K562 (cell line): ENCODE data around the gene NAGLU. TPM values are rescaled to one million over a fixed set of nuclear protein-coding genes. Genes with fewer than 3 reads are reported as not detected.
"Not testable (repeated sequence)": the region's sequence is repeated elsewhere in the genome, so short reads cannot be mapped to it uniquely, and the experiment has no call there.

Source experiments
- ATAC-seq: fragments of 200-7000 bp; cut with Tn5 transposase; 3 replicates; pipeline ENCODE4 v1.9.1; 2020; ENCODE audit warnings: moderate library complexity
- BruUV-seq: library from RNA; stranded (reverse); fragments of 400-500 nt; replicated peaks from 2 replicates; lab custom pipeline; 2021; lab: Mats Ljungman, UMichigan
- CTCF ChIA-PET: fragments of 300-600 bp; formaldehyde crosslinking; extraction: SDS; loops from one replicate; lab custom pipeline; 2021; ENCODE audit warnings: low intra/inter-chr PET ratio; lab: Yijun Ruan, JAX
- POLR2A ChIA-PET: fragments of 300-600, 350-650 bp; sonication (Branson Sonifier 250); formaldehyde crosslinking; extraction: SDS; loops from one replicate; lab custom pipeline; 2021; ENCODE audit warnings: antibody characterized with exemption, inconsistent platforms; lab: Yijun Ruan, JAX
- DNase-seq, 4 experiments: peaks; one replicate each; pipeline versions ENCODE4 v3.0.0 to v3.0.0-alpha.2; 2011 to 2018; ENCODE audit warnings: low spot score in 3 of 4, mixed read lengths in 3 of 4; ENCODE audit errors: extremely low read depth in 1 of 4
- FAIRE-seq: peaks from 2 replicates; lab custom pipeline; 2011; peaks lifted over from hg19 to GRCh38; lab: Jason Lieb, UNC
- H2AFZ ChIP-seq: 2 replicates; pipeline ENCODE4 v1.6.0; 2011; ENCODE audit warnings: low read depth, low read length, control low read depth, inconsistent platforms
- H3K27ac ChIP-seq: fragments of 200-600 bp; 3 replicates; pipeline ENCODE4 v1.8.0; 2011; ENCODE audit warnings: low read depth, mild to moderate bottlenecking, control low read depth, inconsistent platforms, low read length, moderate library complexity, mixed read lengths; ENCODE audit errors: extremely low read depth
- H3K27me3 ChIP-seq, 2 experiments: fragments of 300-600 bp in 1 of 2; 2 replicates in 1 of 2; 3 replicates in 1 of 2; pipeline versions ENCODE4 v1.6.0 to v1.8.0; 2011; ENCODE audit warnings: inconsistent platforms in 2 of 2, low read length in 2 of 2, mild to moderate bottlenecking in 1 of 2, mixed read lengths in 1 of 2, moderate library complexity in 1 of 2; ENCODE audit not compliant: control insufficient read depth in 2 of 2, insufficient read depth in 2 of 2
- H3K36me3 ChIP-seq: fragments of 300-600 bp; 3 replicates; pipeline ENCODE4 v1.8.0; 2011; ENCODE audit warnings: mild to moderate bottlenecking, low read length, inconsistent platforms; ENCODE audit not compliant: control insufficient read depth, insufficient read depth
- H3K4me1 ChIP-seq, 2 experiments: fragments of 200-600 bp in 1 of 2; replicated peaks in 1 of 2; 2 replicates in 1 of 2; 3 replicates in 1 of 2; pipeline versions ENCODE4 v1.5.1 to v1.8.0; 2011; ENCODE audit warnings: inconsistent platforms in 2 of 2, low read length in 2 of 2, mild to moderate bottlenecking in 1 of 2, mixed read lengths in 1 of 2, moderate library complexity in 1 of 2; ENCODE audit not compliant: control insufficient read depth in 2 of 2, insufficient read depth in 2 of 2
- H3K4me2 ChIP-seq: 2 replicates; pipeline ENCODE4 v1.6.1; 2011; ENCODE audit warnings: low read length, control low read depth, inconsistent platforms, mixed read lengths; ENCODE audit not compliant: insufficient read depth
- H3K4me3 ChIP-seq: fragments of 200-600 bp; sonication (generic), shearing (Covaris generic); 2 replicates; pipeline ENCODE4 v1.5.1; 2016; ENCODE audit warnings: control low read depth, inconsistent platforms
- H3K79me2 ChIP-seq: fragments of 200-600 bp; 3 replicates; pipeline ENCODE4 v1.8.0; 2011; ENCODE audit warnings: low read length, inconsistent platforms; ENCODE audit not compliant: control insufficient read depth, insufficient read depth
- H3K9ac ChIP-seq, 2 experiments: 2 replicates each; pipeline versions ENCODE4 v1.6.0 to v1.6.1; 2011; ENCODE audit warnings: low read depth in 2 of 2, low read length in 2 of 2, control low read depth in 1 of 2, inconsistent platforms in 1 of 2, mild to moderate bottlenecking in 1 of 2, mixed read lengths in 1 of 2; ENCODE audit not compliant: insufficient read depth in 1 of 2
- H3K9me1 ChIP-seq: one replicate; pipeline ENCODE4 v1.6.0; 2011; ENCODE audit warnings: inconsistent platforms, mild to moderate bottlenecking, low read length, moderate library complexity; ENCODE audit not compliant: control insufficient read depth, insufficient read depth
- H3K9me3 ChIP-seq: replicated peaks from 2 replicates; pipeline ENCODE4 v1.5.1; 2011; ENCODE audit warnings: low read depth, low read length, inconsistent platforms; ENCODE audit not compliant: control insufficient read depth, insufficient read depth
- H4K20me1 ChIP-seq: replicated peaks from 2 replicates; pipeline ENCODE4 v1.6.1; 2011; ENCODE audit warnings: low read length, inconsistent platforms, mixed read lengths; ENCODE audit not compliant: control insufficient read depth, insufficient read depth
- FIP1L1 ChIP-seq: fragments of 200-400 bp; formaldehyde crosslinking; IDR thresholded peaks from 2 replicates; pipeline ENCODE4 v1.6.1; 2018; ENCODE audit warnings: mild to moderate bottlenecking, low read depth, low read length; ENCODE audit not compliant: poor library complexity, severe bottlenecking
- HOXB6 ChIP-seq: fragments of 250-450 bp; sonication (Bioruptor Pico); IDR thresholded peaks from 2 replicates; pipeline ENCODE4 v1.5.1; 2022; ENCODE audit warnings: mild to moderate bottlenecking, borderline replicate concordance
- POLR2G ChIP-seq: fragments of 200-400 bp; formaldehyde crosslinking; IDR thresholded peaks from 2 replicates; pipeline ENCODE4 v1.6.1; 2017; ENCODE audit warnings: low read depth, mild to moderate bottlenecking, antibody characterized with exemption, low read length, moderate library complexity
- SIN3A ChIP-seq, 2 experiments: fragments of 150-350 bp in 1 of 2; IDR thresholded peaks; 2 replicates each; pipeline ENCODE4 v1.6.1; 2011 to 2016; ENCODE audit warnings: borderline replicate concordance in 2 of 2, low read depth in 2 of 2, low read length in 2 of 2, mild to moderate bottlenecking in 2 of 2, moderate library complexity in 2 of 2; ENCODE audit not compliant: control insufficient read depth in 1 of 2
- TCF15 ChIP-seq: fragments of 250-450 bp; sonication (Bioruptor Pico); IDR thresholded peaks from 2 replicates; pipeline ENCODE4 v1.8.0; 2022; ENCODE audit warnings: moderate library complexity, mild to moderate bottlenecking, inconsistent platforms
- WGBS: fragments of 100-300 bp; shearing (Covaris generic); methylation state at CpG from one replicate; pipeline ENCODE4 v1.1.6; 2016; ENCODE audit warnings: low coverage, mixed read lengths; ENCODE audit not compliant: insufficient coverage; ENCODE audit errors: missing lambda C conversion rate; 5-methylcytosine and 5-hydroxymethylcytosine counted together
- in situ Hi-C: fragments of 300-500 bp; cut with MboI; formaldehyde crosslinking; loops from 4 replicates; pipeline ENCODE4 v1.15.0; 2018; ENCODE audit warnings: inconsistent platforms, mixed read lengths
- intact Hi-C: fragments of 100-400 bp; cut with micrococcal nuclease; formaldehyde crosslinking; loops from 2 replicates; pipeline ENCODE4 v1.14.2; 2022
- polyA plus RNA-seq, 8 experiments: library from polyadenylated mRNA; depleted of rRNA in 4 of 8; stranded (reverse) in 5 of 8; unstranded in 3 of 8; fragments of >200 nt; fragmentation: Nextera tagmentation in 2 of 8; fragmentation: Illumina TruSeq in 1 of 8; extraction: Ambion mirVana in 2 of 8; extraction: Trizol in 1 of 8; gene quantifications; 2 replicates each; pipeline versions ENCODE4 v1.2.1 to v1.2.3, GENCODE V29; 2011 to 2014; ENCODE audit warnings: inconsistent platforms in 1 of 8, missing spikeins in 1 of 8
- total RNA-seq, 7 experiments: library from RNA; depleted of rRNA in 6 of 7; stranded (reverse); fragments of >200 nt in 6 of 7; fragmentation: Illumina TruSeq in 2 of 7; extraction: Trizol in 2 of 7; gene quantifications; 2 replicates each; pipeline versions ENCODE4 v1.2.1 to v1.2.3, GENCODE V29; 2011 to 2021; ENCODE audit warnings: low replicate concordance in 1 of 7

The NAGLU gene
- total and polyA plus RNA-seq, 9 of the 15 experiments (the other 6 are each of a cell fraction or from before 2014, with no cell fraction given): 0.04 to 21.5 (median 8.5) TPM

GRCh38 chr17:42538482-42538881 lies 2.4 kb downstream of the NAGLU start:
- no peaks in the 10 kb centered on the region for H3K9me1 ChIP-seq
- H3K27me3 ChIP-seq: no peaks in the 10 kb centered on the region
- ATAC-seq (no peak), FAIRE-seq (no peak), DNase-seq (no peak)
- no peak overlapping the region for H2AFZ ChIP-seq
- H3K9me3 ChIP-seq: no peaks in the 10 kb centered on the region
- TF ChIP-seq FIP1L1 (no peak), TCF15 (CRISPR knock-in tag) (no peak), HOXB6 (no peak), POLR2G (0 out of 2 replicates have a peak, but pooled peaks have one; percentile 26), SIN3A (IDR thresholded peaks at IDR 0.05; ENCODE audit: borderline replicate concordance in 2 of 2, control insufficient read depth in 1 of 2, low read depth in 2 of 2, low read length in 2 of 2) (no peak)
- H3K4me3 ChIP-seq: no peak overlapping the region
- H3K36me3 ChIP-seq: peaks cover 34% of the 10 kb centered on the region; the same call in 2 of the 3 replicates
- H3K4me1 ChIP-seq: peaks cover 23 to 49% of the 10 kb centered on the region in 2 experiments; a peak in 4 of 5 replicates
- peaks cover 17% of the 10 kb centered on the region for H3K79me2 ChIP-seq
- H3K4me2 ChIP-seq: no peak overlapping the region
- intact Hi-C loops (no loop called here), in situ Hi-C loops (no loop called here)
- WGBS: 95% methylated on average over 14 of the region's 14 CpGs
- ChIA-PET CTCF (no interaction called here), POLR2A (interaction anchor here (1.6 kb wide), 1 partner anchor 16 kb away, joined by 4 read pairs; no protein-coding TSS in a partner anchor)
- peak overlapping the region in 1 of 2 experiments; percentile 70; a peak in 1 of 4 replicates for H3K9ac ChIP-seq
- no TSS peak for BruUV-seq
- no peak overlapping the region for H3K27ac ChIP-seq
- H4K20me1 ChIP-seq: no peaks in the 10 kb centered on the region; the same call in 1 of the 2 replicates

GRCh38 chr17:42540558-42540957 lies 4.5 kb downstream of the NAGLU start:
- H4K20me1 ChIP-seq, intact Hi-C loops, H3K9me3 ChIP-seq, H3K9ac ChIP-seq, H2AFZ ChIP-seq, DNase-seq, H3K4me2 ChIP-seq, H3K27me3 ChIP-seq, FAIRE-seq, CTCF ChIA-PET, H3K9me1 ChIP-seq, ATAC-seq, H3K27ac ChIP-seq, in situ Hi-C loops, H3K4me3 ChIP-seq, BruUV-seq: not testable (repeated sequence)
- 89% methylated on average over 2 of the region's 4 CpGs for WGBS
- peaks cover 16% of the 10 kb centered on the region for H3K79me2 ChIP-seq
- peaks cover 15 to 41% of the 10 kb centered on the region in 2 experiments; a peak in 4 of 5 replicates for H3K4me1 ChIP-seq
- peaks cover 40% of the 10 kb centered on the region; the same call in 2 of the 3 replicates for H3K36me3 ChIP-seq
- POLR2A ChIA-PET: interaction anchor here (0.6 to 1.5 kb wide), 2 partner anchors 21 to 26 kb away, joined by 3 read pairs; no protein-coding TSS in a partner anchor
